HL-60 (cell line): Measurements from ENCODE around the gene ANKRD31.
"Not testable (repeated sequence)": the region's sequence is repeated elsewhere in the genome, so short reads cannot be mapped to it uniquely, and the experiment has no call there.

Source experiments
- POLR2AphosphoS5 ChIP-seq: IDR thresholded peaks from 2 replicates; pipeline ENCODE4 v1.6.1; 2012; ENCODE audit warnings: low read depth
- TF ChIP-seq, protein P1 (sequence below): IDR thresholded peaks from one replicate; pipeline ENCODE4 v1.5.1; 2011; ENCODE audit warnings: low read length, control low read depth, inconsistent platforms; ENCODE audit not compliant: insufficient read depth

DNA sequence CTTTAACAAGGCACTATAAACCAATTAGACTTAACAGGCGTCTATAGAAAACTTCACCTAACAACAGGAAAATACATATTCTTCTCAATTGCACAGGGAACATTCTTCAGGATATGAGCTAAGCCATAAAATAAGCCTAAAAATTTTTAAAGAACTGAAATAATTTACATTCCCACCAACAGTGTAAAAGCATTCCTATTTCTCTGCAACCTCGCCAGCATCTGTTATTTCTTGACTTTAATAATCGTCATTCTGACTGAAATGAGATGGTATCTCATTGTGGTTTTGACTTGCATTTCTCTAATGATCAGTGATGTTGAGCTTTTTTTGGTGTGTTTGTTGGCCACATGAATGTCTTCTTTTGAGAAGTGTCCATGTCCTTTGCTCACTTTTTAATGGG lies 140.7 kb downstream of the ANKRD31 start:
- not testable (repeated sequence) for TF ChIP-seq POLR2AphosphoS5
- TF ChIP-seq, protein P1, sequence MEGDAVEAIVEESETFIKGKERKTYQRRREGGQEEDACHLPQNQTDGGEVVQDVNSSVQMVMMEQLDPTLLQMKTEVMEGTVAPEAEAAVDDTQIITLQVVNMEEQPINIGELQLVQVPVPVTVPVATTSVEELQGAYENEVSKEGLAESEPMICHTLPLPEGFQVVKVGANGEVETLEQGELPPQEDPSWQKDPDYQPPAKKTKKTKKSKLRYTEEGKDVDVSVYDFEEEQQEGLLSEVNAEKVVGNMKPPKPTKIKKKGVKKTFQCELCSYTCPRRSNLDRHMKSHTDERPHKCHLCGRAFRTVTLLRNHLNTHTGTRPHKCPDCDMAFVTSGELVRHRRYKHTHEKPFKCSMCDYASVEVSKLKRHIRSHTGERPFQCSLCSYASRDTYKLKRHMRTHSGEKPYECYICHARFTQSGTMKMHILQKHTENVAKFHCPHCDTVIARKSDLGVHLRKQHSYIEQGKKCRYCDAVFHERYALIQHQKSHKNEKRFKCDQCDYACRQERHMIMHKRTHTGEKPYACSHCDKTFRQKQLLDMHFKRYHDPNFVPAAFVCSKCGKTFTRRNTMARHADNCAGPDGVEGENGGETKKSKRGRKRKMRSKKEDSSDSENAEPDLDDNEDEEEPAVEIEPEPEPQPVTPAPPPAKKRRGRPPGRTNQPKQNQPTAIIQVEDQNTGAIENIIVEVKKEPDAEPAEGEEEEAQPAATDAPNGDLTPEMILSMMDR: not testable (repeated sequence)
